ENCODE measurements around the gene CBX6. TPM values are rescaled to one million over a fixed set of nuclear protein-coding genes. Genes with fewer than 3 reads are reported as not detected.

Gene CBX6
- total RNA-seq, 1 experiment from 2014 or later, result 90.0 TPM

DNA sequence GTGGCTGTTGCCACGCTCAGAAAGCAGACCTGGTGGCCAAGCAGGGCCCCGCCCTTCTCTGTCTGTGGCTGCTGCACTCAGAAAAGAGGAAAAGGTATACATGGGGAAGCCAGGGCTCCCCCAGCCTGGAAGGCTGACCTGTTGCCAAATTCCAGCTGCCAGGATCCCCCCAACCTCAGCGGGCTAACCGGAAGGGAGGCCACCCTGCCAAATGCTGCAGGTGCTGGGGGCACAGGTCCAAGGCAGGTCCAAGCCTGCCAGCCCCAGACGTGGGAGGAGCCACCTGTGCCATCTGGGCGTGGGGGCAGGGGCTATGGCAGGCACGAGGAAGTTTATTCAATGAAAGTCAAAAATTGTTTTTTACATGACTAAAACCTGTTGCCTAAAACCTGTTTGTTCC lies 30.8 kb downstream of the CBX6 start:
- H4K20me1 ChIP-seq (ENCODE audit: insufficient read depth), result no peaks in the 10 kb centered on the region
- no peaks in the 10 kb centered on the region for H3K9me3 ChIP-seq (ENCODE audit: control insufficient read depth in 1 of 2, insufficient read depth in 1 of 2, low read depth in 1 of 2, low read length in 2 of 2)
- H3K4me3 ChIP-seq (replicated peaks in 1 of 2; ENCODE audit: low read depth in 1 of 2, low read length in 2 of 2), result no peak overlapping the region
- TF ChIP-seq, protein P1, sequence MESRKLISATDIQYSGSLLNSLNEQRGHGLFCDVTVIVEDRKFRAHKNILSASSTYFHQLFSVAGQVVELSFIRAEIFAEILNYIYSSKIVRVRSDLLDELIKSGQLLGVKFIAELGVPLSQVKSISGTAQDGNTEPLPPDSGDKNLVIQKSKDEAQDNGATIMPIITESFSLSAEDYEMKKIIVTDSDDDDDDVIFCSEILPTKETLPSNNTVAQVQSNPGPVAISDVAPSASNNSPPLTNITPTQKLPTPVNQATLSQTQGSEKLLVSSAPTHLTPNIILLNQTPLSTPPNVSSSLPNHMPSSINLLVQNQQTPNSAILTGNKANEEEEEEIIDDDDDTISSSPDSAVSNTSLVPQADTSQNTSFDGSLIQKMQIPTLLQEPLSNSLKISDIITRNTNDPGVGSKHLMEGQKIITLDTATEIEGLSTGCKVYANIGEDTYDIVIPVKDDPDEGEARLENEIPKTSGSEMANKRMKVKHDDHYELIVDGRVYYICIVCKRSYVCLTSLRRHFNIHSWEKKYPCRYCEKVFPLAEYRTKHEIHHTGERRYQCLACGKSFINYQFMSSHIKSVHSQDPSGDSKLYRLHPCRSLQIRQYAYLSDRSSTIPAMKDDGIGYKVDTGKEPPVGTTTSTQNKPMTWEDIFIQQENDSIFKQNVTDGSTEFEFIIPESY (IDR thresholded peaks at IDR 0.05; ENCODE audit: extremely low read depth, insufficient replicate concordance, low read length), result no peak
- TF ChIP-seq CEBPB (IDR thresholded peaks at IDR 0.05; ENCODE audit: low read depth) (no peak), ZFX (IDR thresholded peaks at IDR 0.05) (no peak), TCF7L2 (IDR thresholded peaks at IDR 0.05; ENCODE audit: borderline replicate concordance, extremely low read depth, insufficient read depth, insufficient read length) (no peak), YY1 (IDR thresholded peaks at IDR 0.05; ENCODE audit: extremely low read depth, insufficient replicate concordance, low read depth, low read length) (no peak), EZH2 (IDR thresholded peaks at IDR 0.05) (no peak), FOSL1 (IDR thresholded peaks at IDR 0.05; ENCODE audit: low read depth) (no peak), JUND (IDR thresholded peaks at IDR 0.05) (no peak), EGR1 (IDR thresholded peaks at IDR 0.05; ENCODE audit: low read depth) (no peak), CBX3 (IDR thresholded peaks at IDR 0.05; ENCODE audit: low read depth) (no peak)
- TF ChIP-seq, protein P2, sequence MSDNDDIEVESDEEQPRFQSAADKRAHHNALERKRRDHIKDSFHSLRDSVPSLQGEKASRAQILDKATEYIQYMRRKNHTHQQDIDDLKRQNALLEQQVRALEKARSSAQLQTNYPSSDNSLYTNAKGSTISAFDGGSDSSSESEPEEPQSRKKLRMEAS (IDR thresholded peaks at IDR 0.05), result no peak
- TF ChIP-seq, protein P3, sequence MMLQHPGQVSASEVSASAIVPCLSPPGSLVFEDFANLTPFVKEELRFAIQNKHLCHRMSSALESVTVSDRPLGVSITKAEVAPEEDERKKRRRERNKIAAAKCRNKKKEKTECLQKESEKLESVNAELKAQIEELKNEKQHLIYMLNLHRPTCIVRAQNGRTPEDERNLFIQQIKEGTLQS (IDR thresholded peaks at IDR 0.05), result no peak
- BruUV-seq (replicated peaks), result no TSS peak
- H3K4me2 ChIP-seq (ENCODE audit: low read length), result no peak overlapping the region; the same call in 1 of the 2 replicates
- H3K4me1 ChIP-seq (ENCODE audit: control insufficient read depth in 1 of 2, insufficient read depth in 2 of 2, low read length in 2 of 2), result peaks cover 19 to 35% of the 10 kb centered on the region in 2 experiments
- H3K27me3 ChIP-seq (ENCODE audit: insufficient read depth, low read length), result no peaks in the 10 kb centered on the region
- no peak overlapping the region for H3K27ac ChIP-seq (ENCODE audit: low read depth, low read length)
- no peak overlapping the region for H2AFZ ChIP-seq (ENCODE audit: low read depth, low read length, poor library complexity, severe bottlenecking)
- intact Hi-C loops (cut with micrococcal nuclease), result loop anchor here (5.0 kb wide), 1 partner anchor 74 kb away; no protein-coding TSS in a partner anchor
- ChIA-PET CTCF (interaction anchor here (3.0 kb wide), 1 partner anchor 73 kb away, joined by 16 read pairs; no protein-coding TSS in a partner anchor), RAD21 (ENCODE audit: low non-redundant PET in 1 of 2, low total read pairs in 2 of 2, uncharacterized antibody in 2 of 2, unreplicated experiment in 2 of 2) (interaction anchor here in 1 of 2 experiments (0.5 kb wide), 1 partner anchor 46 kb away, joined by 3 read pairs; no protein-coding TSS in a partner anchor), POLR2A (no interaction called here)
- no peak for DNase-seq (ENCODE audit: low read depth, low spot score)
- no peaks in the 10 kb centered on the region for H3K9me2 ChIP-seq (ENCODE audit: insufficient read depth)
- no peak overlapping the region for H3K9ac ChIP-seq (ENCODE audit: low read length)
- 0 out of 2 replicates have a peak, but pooled peaks cover 6% of the 10 kb centered on the region for H3K79me2 ChIP-seq (ENCODE audit: insufficient read depth, low read length)
- ATAC-seq, result no peak
- no peaks in the 10 kb centered on the region for H3K36me3 ChIP-seq (ENCODE audit: control insufficient read depth in 1 of 2, insufficient read depth in 2 of 2, low read length in 2 of 2)

Data from HCT116 (cell line).